Cardiac muscle cell (in vitro differentiated cells and primary cell): ENCODE measurements around the gene CHST14. TPM values are rescaled to one million over a fixed set of nuclear protein-coding genes. Genes with fewer than 3 reads are reported as not detected.

ENCODE experiments used
- DNase-seq, 2 donors: peaks; one replicate each; pipeline versions ENCODE4 v3.0.0 to v3.0.0-alpha.2; 2010 to 2017; ENCODE audit warnings: low read depth in 1 of 2, low spot score in 1 of 2
- H3K27ac ChIP-seq: fragments of 200-600 bp; sonication (generic); 2 replicates; pipeline ENCODE4 v1.5.1; 2016
- H3K27me3 ChIP-seq: fragments of 200-600 bp; sonication (generic); 2 replicates; pipeline ENCODE4 v1.6.0; 2016; ENCODE audit warnings: control low read depth
- H3K36me3 ChIP-seq: fragments of 200-600 bp; sonication (generic); 2 replicates; pipeline ENCODE4 v1.5.1; 2016; ENCODE audit warnings: control low read depth
- H3K4me1 ChIP-seq: fragments of 200-600 bp; sonication (generic); 2 replicates; pipeline ENCODE4 v1.8.1; 2017; ENCODE audit warnings: low read depth, mild to moderate bottlenecking, mixed run types
- H3K4me3 ChIP-seq: fragments of 200-600 bp; sonication (generic); 2 replicates; pipeline ENCODE4 v1.5.1; 2016; ENCODE audit warnings: mild to moderate bottlenecking
- H3K9me3 ChIP-seq: fragments of 200-600 bp; sonication (generic); 2 replicates; pipeline ENCODE4 v1.5.1; 2017; ENCODE audit warnings: low read depth, mild to moderate bottlenecking, control low read depth
- CTCF ChIP-seq: IDR thresholded peaks from 2 replicates; pipeline ENCODE4 v1.5.1; 2012; ENCODE audit warnings: low read depth, mild to moderate bottlenecking, low read length
- polyA plus RNA-seq: library from polyadenylated mRNA; unstranded; fragments of >200 nt; fragmentation: Nextera tagmentation; extraction: Ambion mirVana; gene quantifications from 2 replicates; pipeline ENCODE4 v1.2.1, GENCODE V29; 2016
- total RNA-seq: library from RNA; depleted of rRNA; stranded (reverse); fragments of >200 nt; gene quantifications from 2 replicates; pipeline ENCODE4 v1.2.3, GENCODE V29; 2016

The CHST14 gene
- total and polyA plus RNA-seq, 2 experiments from 2014 or later = 22.1 to 24.4 TPM

GRCh38 chr15:40444736-40445135, 26.0 kb upstream of the CHST14 start:
- Histone ChIP-seq H3K27ac (no peak overlapping the region), H3K27me3 (no peaks in the 10 kb centered on the region), H3K4me1 (peaks cover 5% of the 10 kb centered on the region), H3K4me3 (no peak overlapping the region), H3K36me3 (no peaks in the 10 kb centered on the region), H3K9me3 (no peaks in the 10 kb centered on the region)
- DNase-seq = no peak
- no peak for TF ChIP-seq CTCF

DNA sequence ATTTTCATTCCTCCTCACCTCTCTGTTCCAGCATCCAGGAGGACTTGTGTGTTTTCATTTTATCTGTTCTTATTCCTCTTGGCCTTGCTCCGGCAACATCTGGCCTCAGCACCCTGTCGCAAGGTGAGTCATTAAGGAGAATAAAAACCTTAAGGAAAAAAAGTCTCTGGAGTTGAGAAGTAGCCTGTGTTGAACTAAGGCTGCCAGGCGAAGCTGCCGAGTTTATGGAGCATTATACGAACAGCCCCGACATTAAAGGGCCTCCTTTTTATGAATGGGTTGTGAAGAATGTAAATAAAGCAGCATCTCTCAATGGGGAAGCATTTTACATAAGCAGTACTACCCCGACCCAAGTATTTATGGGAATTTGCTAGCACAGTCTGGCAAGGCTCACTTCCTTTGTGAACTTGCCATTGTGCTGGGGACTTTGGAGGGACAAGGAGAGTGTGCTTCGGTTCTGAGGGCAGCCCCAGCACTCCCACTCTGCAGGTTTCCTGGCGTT, 25.3 kb upstream of the CHST14 start:
- no peak for TF ChIP-seq CTCF
- no peak for DNase-seq
- Histone ChIP-seq H3K36me3 (no peaks in the 10 kb centered on the region), H3K4me3 (no peak overlapping the region), H3K27ac (no peak overlapping the region), H3K4me1 (peaks cover 5% of the 10 kb centered on the region), H3K27me3 (no peaks in the 10 kb centered on the region), H3K9me3 (no peaks in the 10 kb centered on the region)

DNA sequence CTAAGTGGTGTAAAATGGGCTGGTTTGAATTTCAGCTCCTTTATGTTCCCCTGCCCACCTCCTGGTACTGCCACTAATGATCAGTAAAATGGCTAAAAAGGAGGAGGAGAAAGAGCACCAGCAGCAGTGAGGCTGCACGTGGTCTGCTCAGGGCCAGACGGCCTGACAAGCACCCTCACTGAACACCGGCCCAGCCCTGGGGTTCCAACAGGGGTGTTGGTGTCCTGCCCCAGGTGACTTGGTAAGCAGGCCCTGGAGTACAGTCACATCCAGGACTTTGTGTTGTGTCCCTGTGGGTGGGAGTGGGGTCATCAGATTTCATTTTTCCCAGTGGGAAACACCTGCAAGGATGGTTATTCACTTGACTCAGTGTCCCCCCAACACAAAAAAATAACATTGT, 24.6 kb upstream of the CHST14 start:
- no peak for DNase-seq
- Histone ChIP-seq H3K27me3 (no peaks in the 10 kb centered on the region), H3K9me3 (no peaks in the 10 kb centered on the region), H3K4me1 (peaks cover 5% of the 10 kb centered on the region), H3K27ac (no peak overlapping the region), H3K36me3 (no peaks in the 10 kb centered on the region), H3K4me3 (no peak overlapping the region)
- no peak for TF ChIP-seq CTCF

GRCh38 chr15:40448354-40448753, 22.4 kb upstream of the CHST14 start:
- Histone ChIP-seq H3K4me3 (no peak overlapping the region), H3K27ac (no peak overlapping the region), H3K9me3 (no peaks in the 10 kb centered on the region), H3K36me3 (no peaks in the 10 kb centered on the region), H3K27me3 (no peaks in the 10 kb centered on the region), H3K4me1 (no peaks in the 10 kb centered on the region)
- no peak for DNase-seq
- TF ChIP-seq CTCF = no peak

DNA sequence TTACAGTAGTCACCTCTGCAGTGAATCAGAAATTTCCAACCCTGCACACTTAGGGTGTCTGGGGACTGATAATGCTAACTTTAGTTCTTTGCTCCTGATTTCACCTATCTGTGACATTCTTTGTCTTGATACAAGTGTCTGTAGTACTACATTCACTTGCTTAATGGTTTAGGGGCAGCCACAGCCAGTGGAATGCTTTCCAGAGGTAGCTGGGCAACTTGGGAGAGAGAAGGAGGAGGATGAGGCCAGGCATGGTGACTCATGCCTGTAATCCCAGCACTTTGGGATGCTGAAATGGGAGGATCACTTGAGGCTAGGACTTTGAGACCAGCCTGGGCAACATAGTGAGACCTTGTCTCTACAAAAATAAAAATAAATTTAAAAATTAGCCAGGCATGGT, 21.5 kb upstream of the CHST14 start:
- Histone ChIP-seq H3K9me3 (no peaks in the 10 kb centered on the region), H3K4me3 (no peak overlapping the region), H3K27me3 (no peaks in the 10 kb centered on the region), H3K4me1 (no peaks in the 10 kb centered on the region), H3K36me3 (no peaks in the 10 kb centered on the region), H3K27ac (no peak overlapping the region)
- no peak for TF ChIP-seq CTCF
- peak in 1 of 2 donors; percentile 40 for DNase-seq

- no peak for TF ChIP-seq CTCF
- Histone ChIP-seq H3K9me3 (no peaks in the 10 kb centered on the region), H3K27me3 (no peaks in the 10 kb centered on the region), H3K27ac (no peak overlapping the region), H3K36me3 (no peaks in the 10 kb centered on the region), H3K4me1 (peaks cover 7% of the 10 kb centered on the region), H3K4me3 (no peak overlapping the region)
- DNase-seq = no peak
Measured at GRCh38 chr15:40450047-40450446, 20.7 kb upstream of the CHST14 start.
